Neutrophil (primary cell): ENCODE data around the gene C4orf17.

ENCODE experiments used
- H3K27ac ChIP-seq: fragments of 200-600 bp; sonication (generic); 2 replicates; pipeline ENCODE4 v1.5.1; 2016; ENCODE audit warnings: mild to moderate bottlenecking, moderate library complexity
- H3K27me3 ChIP-seq: fragments of 200-600 bp; sonication (generic); 2 replicates; pipeline ENCODE4 v1.6.0; 2016; ENCODE audit warnings: mild to moderate bottlenecking
- H3K36me3 ChIP-seq: fragments of 200-600 bp; sonication (generic); 2 replicates; pipeline ENCODE4 v1.5.1; 2017
- H3K4me1 ChIP-seq, 2 experiments: fragments of 200-600 bp in 1 of 2; sonication (generic) in 1 of 2; 1 replicate in 1 of 2; 2 replicates in 1 of 2; pipeline versions ENCODE4 v1.5.1 to v1.6.1; 2013 to 2016; ENCODE audit warnings: low read depth in 1 of 2, low read length in 1 of 2, mild to moderate bottlenecking in 1 of 2, moderate library complexity in 1 of 2; ENCODE audit not compliant: control insufficient read depth in 1 of 2, insufficient read depth in 1 of 2
- H3K4me3 ChIP-seq, 2 experiments: fragments of 200-600 bp in 1 of 2; sonication (generic) in 1 of 2; 1 replicate in 1 of 2; 2 replicates in 1 of 2; pipeline ENCODE4 v1.5.1; 2013 to 2016; ENCODE audit warnings: low read depth in 1 of 2, low read length in 1 of 2, mild to moderate bottlenecking in 1 of 2, moderate library complexity in 1 of 2
- H3K9me3 ChIP-seq: fragments of 200-600 bp; sonication (generic); 2 replicates; pipeline ENCODE4 v1.5.1; 2016
- TF ChIP-seq, protein P1 (sequence below): fragments of 200-600 bp; sonication (generic); IDR thresholded peaks from 2 replicates; pipeline ENCODE4 v1.5.1; 2016; ENCODE audit warnings: antibody characterized with exemption

Gene C4orf17

GRCh38 chr4:99490286-99490685 is 20.5 kb upstream of the C4orf17 start:
- H3K4me1 ChIP-seq, result no peaks in the 10 kb centered on the region
- no peaks in the 10 kb centered on the region for H3K27me3 ChIP-seq
- no peak overlapping the region for H3K27ac ChIP-seq
- no peak overlapping the region for H3K4me3 ChIP-seq
- H3K36me3 ChIP-seq, result no peaks in the 10 kb centered on the region
- peaks cover 13% of the 10 kb centered on the region for H3K9me3 ChIP-seq
- TF ChIP-seq, protein P1, sequence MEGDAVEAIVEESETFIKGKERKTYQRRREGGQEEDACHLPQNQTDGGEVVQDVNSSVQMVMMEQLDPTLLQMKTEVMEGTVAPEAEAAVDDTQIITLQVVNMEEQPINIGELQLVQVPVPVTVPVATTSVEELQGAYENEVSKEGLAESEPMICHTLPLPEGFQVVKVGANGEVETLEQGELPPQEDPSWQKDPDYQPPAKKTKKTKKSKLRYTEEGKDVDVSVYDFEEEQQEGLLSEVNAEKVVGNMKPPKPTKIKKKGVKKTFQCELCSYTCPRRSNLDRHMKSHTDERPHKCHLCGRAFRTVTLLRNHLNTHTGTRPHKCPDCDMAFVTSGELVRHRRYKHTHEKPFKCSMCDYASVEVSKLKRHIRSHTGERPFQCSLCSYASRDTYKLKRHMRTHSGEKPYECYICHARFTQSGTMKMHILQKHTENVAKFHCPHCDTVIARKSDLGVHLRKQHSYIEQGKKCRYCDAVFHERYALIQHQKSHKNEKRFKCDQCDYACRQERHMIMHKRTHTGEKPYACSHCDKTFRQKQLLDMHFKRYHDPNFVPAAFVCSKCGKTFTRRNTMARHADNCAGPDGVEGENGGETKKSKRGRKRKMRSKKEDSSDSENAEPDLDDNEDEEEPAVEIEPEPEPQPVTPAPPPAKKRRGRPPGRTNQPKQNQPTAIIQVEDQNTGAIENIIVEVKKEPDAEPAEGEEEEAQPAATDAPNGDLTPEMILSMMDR, result no peak

- no peak overlapping the region for H3K4me3 ChIP-seq
- H3K9me3 ChIP-seq, result no peaks in the 10 kb centered on the region
- H3K36me3 ChIP-seq, result no peaks in the 10 kb centered on the region
- no peaks in the 10 kb centered on the region for H3K4me1 ChIP-seq
- TF ChIP-seq, protein P1, result no peak
- no peak overlapping the region for H3K27ac ChIP-seq
- no peaks in the 10 kb centered on the region for H3K27me3 ChIP-seq
Measured at GRCh38 chr4:99504804-99505502, 5.9 kb upstream of the C4orf17 start.

DNA sequence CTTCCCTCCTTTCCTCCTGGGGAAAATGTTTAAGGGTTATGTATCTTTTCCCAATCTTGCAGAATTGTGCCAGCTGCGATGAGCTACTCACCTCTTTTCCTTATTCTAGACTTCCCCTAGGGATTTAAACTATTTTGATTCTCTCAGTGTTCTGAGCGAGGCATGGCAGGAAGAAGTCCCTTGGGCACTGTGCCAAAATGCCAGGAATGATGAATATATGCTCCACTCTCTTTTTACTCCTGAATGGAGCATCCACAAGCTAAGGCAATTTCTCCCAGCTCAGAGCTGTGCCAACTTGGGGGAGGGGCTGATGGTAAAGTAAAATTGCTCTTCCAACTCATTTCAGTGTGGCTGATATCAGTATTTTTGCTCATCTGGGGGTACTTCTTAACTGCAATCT is 4.0 kb upstream of the C4orf17 start:
- no peaks in the 10 kb centered on the region for H3K36me3 ChIP-seq
- no peaks in the 10 kb centered on the region for H3K9me3 ChIP-seq
- TF ChIP-seq, protein P1, result no peak
- H3K27ac ChIP-seq, result no peak overlapping the region
- H3K4me1 ChIP-seq, result no peaks in the 10 kb centered on the region
- no peaks in the 10 kb centered on the region for H3K27me3 ChIP-seq
- no peak overlapping the region for H3K4me3 ChIP-seq

DNA sequence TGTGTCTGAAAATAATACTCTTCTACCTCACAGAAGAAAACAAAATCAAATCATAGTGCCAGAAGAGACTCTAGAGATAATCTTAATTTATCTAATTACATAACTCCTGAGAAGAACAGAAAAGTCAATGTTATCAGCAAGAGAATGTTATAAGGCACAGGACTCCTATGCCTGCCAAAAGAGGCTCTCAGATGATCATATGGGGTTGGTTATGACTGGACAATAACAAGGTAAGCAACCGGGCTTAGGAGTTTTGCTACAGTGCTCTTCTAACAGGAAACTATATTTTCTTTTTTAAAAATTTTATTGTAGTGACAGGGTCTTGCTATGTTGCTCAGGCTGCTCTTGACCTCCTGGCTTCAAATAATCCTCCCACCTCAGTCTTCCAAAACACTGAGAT is 3.5 kb upstream of the C4orf17 start:
- TF ChIP-seq, protein P1, result no peak
- Histone ChIP-seq H3K36me3 (no peaks in the 10 kb centered on the region), H3K27ac (no peak overlapping the region), H3K4me1 (no peaks in the 10 kb centered on the region), H3K4me3 (no peak overlapping the region), H3K27me3 (no peaks in the 10 kb centered on the region), H3K9me3 (no peaks in the 10 kb centered on the region)

DNA sequence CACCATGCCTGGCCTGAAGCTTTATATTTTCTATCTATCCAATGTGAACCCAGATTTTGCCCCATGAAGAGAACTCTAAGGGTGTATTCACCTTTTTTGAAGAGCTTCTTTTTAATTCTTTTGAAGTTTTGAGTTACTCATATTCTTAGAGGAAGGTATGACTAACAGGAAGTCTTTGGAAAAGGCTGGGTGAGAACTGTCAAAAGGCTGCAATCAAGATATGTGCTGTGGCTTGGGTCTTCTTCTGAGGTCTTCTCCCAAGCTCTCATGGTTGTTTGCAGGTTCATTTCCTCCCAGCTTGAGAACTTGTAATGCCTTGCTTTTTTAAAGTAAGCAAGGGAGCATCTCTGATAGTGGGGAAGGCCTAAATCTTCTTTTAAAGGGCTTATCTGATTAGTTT is 3.1 kb upstream of the C4orf17 start:
- H3K36me3 ChIP-seq, result no peaks in the 10 kb centered on the region
- no peaks in the 10 kb centered on the region for H3K4me1 ChIP-seq
- H3K4me3 ChIP-seq, result no peak overlapping the region
- no peaks in the 10 kb centered on the region for H3K27me3 ChIP-seq
- no peak overlapping the region for H3K27ac ChIP-seq
- no peaks in the 10 kb centered on the region for H3K9me3 ChIP-seq
- TF ChIP-seq, protein P1, result no peak
